NCI-H2107 treated with DMSO at 0.1 percent for 48 hours (cell line): ENCODE results near the gene BARD1.

Experiments used
- DNase-seq: peaks from one replicate; lab custom pipeline; 2025; ENCODE audit not compliant: unreplicated experiment; lab: John Stamatoyannopoulos, UW

BARD1 gene

GRCh38 chr2:214679736-214680135, 129.7 kb downstream of the BARD1 start:
- DNase-seq, result no peak

GRCh38 chr2:214676421-214677089, 132.9 kb downstream of the BARD1 start:
- DNase-seq, result no peak
